Measurements from ENCODE around the gene CARD11. TPM values are rescaled to one million over a fixed set of nuclear protein-coding genes. Genes with fewer than 3 reads are reported as not detected.

CARD11 gene
- total and polyA plus RNA-seq, 2 of the 13 experiments (the other 11 are each of a cell fraction or from before 2014, with no cell fraction given): 0.04 TPM; not detected in 1

GRCh38 chr7:2906197-2906931, 137.3 kb downstream of the CARD11 start:
- Histone ChIP-seq H3K79me2 (ENCODE audit: insufficient read depth, low read length) (no peaks in the 10 kb centered on the region), H3K36me3 (replicated peaks in 1 of 2; ENCODE audit: control insufficient read depth in 1 of 2, insufficient read depth in 2 of 2, low read length in 2 of 2) (no peaks in the 10 kb centered on the region), H3K9me3 (ENCODE audit: low read length) (no peaks in the 10 kb centered on the region), H3K27me3 (ENCODE audit: control insufficient read depth in 1 of 2, insufficient read depth in 2 of 2, low read length in 2 of 2) (peaks cover 4 to 30% of the 10 kb centered on the region in 2 experiments; a peak in 2 of 5 replicates), H3K27ac (ENCODE audit: extremely low read length, insufficient read depth, low read length) (no peak overlapping the region), H3K4me3 (replicated peaks in 1 of 3; ENCODE audit: insufficient read depth in 1 of 3, low read depth in 2 of 3, low read length in 3 of 3) (no peak overlapping the region), H2AFZ (ENCODE audit: low read length) (no peak overlapping the region), H3K4me1 (ENCODE audit: insufficient read depth, low read length) (peaks cover 34% of the 10 kb centered on the region), H3K4me2 (ENCODE audit: low read depth, low read length) (no peak overlapping the region; the same call in 1 of the 2 replicates), H3K9ac (ENCODE audit: insufficient read depth, low read depth, low read length) (no peak overlapping the region), H4K20me1 (ENCODE audit: insufficient read depth, low read length) (no peaks in the 10 kb centered on the region)
- FAIRE-seq (no peak), DNase-seq (ENCODE audit: low spot score) (no peak), ATAC-seq (peak; percentile 58)
- ChIA-PET POLR2A (no interaction called here), CTCF (ENCODE audit: low intra/inter-chr PET ratio, low total read pairs) (no interaction called here)
- BruUV-seq (replicated peaks): no TSS peak
- 55% methylated on average over 24 of the region's 39 CpGs for WGBS (ENCODE audit: low lambda C conversion rate)
- in situ Hi-C loops (cut with HindIII; ENCODE audit: extremely low pct_ligation_motif_present, low pct_unique_long_range_greater_than_20kb): no loop called here
- intact Hi-C loops (cut with micrococcal nuclease; ENCODE audit: unreplicated experiment): no loop called here
- TF ChIP-seq ZC3H13 (CRISPR knock-in tag; IDR thresholded peaks at IDR 0.05): no peak
- TF ChIP-seq ZNF275 (CRISPR knock-in tag; IDR thresholded peaks at IDR 0.05; ENCODE audit: borderline replicate concordance): no peak
- no peak for TF ChIP-seq ZFP62 (CRISPR knock-in tag; IDR thresholded peaks at IDR 0.05)
- no peak for TF ChIP-seq MTF2 (CRISPR knock-in tag; IDR thresholded peaks at IDR 0.05; ENCODE audit: borderline replicate concordance)
- TF ChIP-seq, protein P1, sequence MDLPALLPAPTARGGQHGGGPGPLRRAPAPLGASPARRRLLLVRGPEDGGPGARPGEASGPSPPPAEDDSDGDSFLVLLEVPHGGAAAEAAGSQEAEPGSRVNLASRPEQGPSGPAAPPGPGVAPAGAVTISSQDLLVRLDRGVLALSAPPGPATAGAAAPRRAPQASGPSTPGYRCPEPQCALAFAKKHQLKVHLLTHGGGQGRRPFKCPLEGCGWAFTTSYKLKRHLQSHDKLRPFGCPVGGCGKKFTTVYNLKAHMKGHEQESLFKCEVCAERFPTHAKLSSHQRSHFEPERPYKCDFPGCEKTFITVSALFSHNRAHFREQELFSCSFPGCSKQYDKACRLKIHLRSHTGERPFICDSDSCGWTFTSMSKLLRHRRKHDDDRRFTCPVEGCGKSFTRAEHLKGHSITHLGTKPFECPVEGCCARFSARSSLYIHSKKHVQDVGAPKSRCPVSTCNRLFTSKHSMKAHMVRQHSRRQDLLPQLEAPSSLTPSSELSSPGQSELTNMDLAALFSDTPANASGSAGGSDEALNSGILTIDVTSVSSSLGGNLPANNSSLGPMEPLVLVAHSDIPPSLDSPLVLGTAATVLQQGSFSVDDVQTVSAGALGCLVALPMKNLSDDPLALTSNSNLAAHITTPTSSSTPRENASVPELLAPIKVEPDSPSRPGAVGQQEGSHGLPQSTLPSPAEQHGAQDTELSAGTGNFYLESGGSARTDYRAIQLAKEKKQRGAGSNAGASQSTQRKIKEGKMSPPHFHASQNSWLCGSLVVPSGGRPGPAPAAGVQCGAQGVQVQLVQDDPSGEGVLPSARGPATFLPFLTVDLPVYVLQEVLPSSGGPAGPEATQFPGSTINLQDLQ (CRISPR knock-in tag; IDR thresholded peaks at IDR 0.05): no peak
- no peak for TF ChIP-seq ZNF589 (CRISPR knock-in tag; conservative IDR thresholded peaks at IDR 0.05)
- TF ChIP-seq BCL6 (CRISPR knock-in tag; IDR thresholded peaks at IDR 0.05): no peak
- no peak for TF ChIP-seq CSRNP1 (CRISPR knock-in tag; IDR thresholded peaks at IDR 0.05)
- TF ChIP-seq, protein P2, sequence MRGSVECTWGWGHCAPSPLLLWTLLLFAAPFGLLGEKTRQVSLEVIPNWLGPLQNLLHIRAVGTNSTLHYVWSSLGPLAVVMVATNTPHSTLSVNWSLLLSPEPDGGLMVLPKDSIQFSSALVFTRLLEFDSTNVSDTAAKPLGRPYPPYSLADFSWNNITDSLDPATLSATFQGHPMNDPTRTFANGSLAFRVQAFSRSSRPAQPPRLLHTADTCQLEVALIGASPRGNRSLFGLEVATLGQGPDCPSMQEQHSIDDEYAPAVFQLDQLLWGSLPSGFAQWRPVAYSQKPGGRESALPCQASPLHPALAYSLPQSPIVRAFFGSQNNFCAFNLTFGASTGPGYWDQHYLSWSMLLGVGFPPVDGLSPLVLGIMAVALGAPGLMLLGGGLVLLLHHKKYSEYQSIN (CRISPR knock-in tag; IDR thresholded peaks at IDR 0.05; ENCODE audit: borderline replicate concordance): no peak
- TF ChIP-seq ZNF687 (CRISPR knock-in tag; IDR thresholded peaks at IDR 0.05): peak; percentile 16; the same call in 1 of the 2 replicates
- no peak for TF ChIP-seq ZNF782 (CRISPR knock-in tag; IDR thresholded peaks at IDR 0.05; ENCODE audit: borderline replicate concordance)
